ENCODE results near the gene SPEM1.

Gene SPEM1

GRCh38 chr17:7440113-7440833 is 20.1 kb downstream of the SPEM1 start:
- FAIRE-seq = no peak
- peak; percentile 40 for DNase-seq (ENCODE audit: low spot score)

- FAIRE-seq = no peak
- DNase-seq (ENCODE audit: low spot score) = peak; percentile 58
Measured at GRCh38 chr17:7440834-7441195, 20.7 kb downstream of the SPEM1 start.

GRCh38 chr17:7441266-7441665 is 21.1 kb downstream of the SPEM1 start:
- DNase-seq (ENCODE audit: low spot score) = no peak
- no peak for FAIRE-seq

- DNase-seq (ENCODE audit: low spot score) (no peak), FAIRE-seq (no peak)
Measured at GRCh38 chr17:7442142-7442541, 22.0 kb downstream of the SPEM1 start.

- DNase-seq (ENCODE audit: low spot score) (no peak), FAIRE-seq (no peak)
Measured at GRCh38 chr17:7443499-7444485, 23.7 kb downstream of the SPEM1 start.

GRCh38 chr17:7444682-7445618 is 24.8 kb downstream of the SPEM1 start, which contains the start of gene CHRNB1:
Gene CHRNB1 (plus strand): TSS chr17:7445061. CDS start chr17:7445128, 67 bp downstream.
- no peak for FAIRE-seq
- peak; percentile 47 for DNase-seq (ENCODE audit: low spot score)

GRCh38 chr17:7445619-7445968 is 25.5 kb downstream of the SPEM1 start:
- DNase-seq (ENCODE audit: low spot score) = no peak
- FAIRE-seq = peak; percentile 13

- FAIRE-seq = no peak
- no peak for DNase-seq (ENCODE audit: low spot score)
Measured at GRCh38 chr17:7448461-7448860, 28.3 kb downstream of the SPEM1 start.

- no peak for FAIRE-seq
Measured at GRCh38 chr17:7459961-7460545, 39.9 kb downstream of the SPEM1 start.

GRCh38 chr17:7460850-7461660 is 40.9 kb downstream of the SPEM1 start:
- no peak for DNase-seq (ENCODE audit: low spot score)
- FAIRE-seq = no peak

More at GRCh38 chr17:7459961-7460545, 39.9 kb downstream of the SPEM1 start:
- DNase-seq (ENCODE audit: low spot score) = no peak

- FAIRE-seq = no peak
- no peak for DNase-seq (ENCODE audit: low spot score)
Measured at GRCh38 chr17:7462474-7463371, 42.6 kb downstream of the SPEM1 start.

GRCh38 chr17:7463372-7463846 is 43.3 kb downstream of the SPEM1 start:
- DNase-seq (ENCODE audit: low spot score) = no peak
- FAIRE-seq = no peak

- FAIRE-seq (no peak), DNase-seq (ENCODE audit: low spot score) (no peak)
Measured at GRCh38 chr17:7464081-7464480, 44.0 kb downstream of the SPEM1 start.

GRCh38 chr17:7465597-7466275 is 45.6 kb downstream of the SPEM1 start:
- FAIRE-seq (no peak), DNase-seq (ENCODE audit: low spot score) (no peak)

GRCh38 chr17:7466318-7466638 is 46.2 kb downstream of the SPEM1 start:
- FAIRE-seq (no peak), DNase-seq (ENCODE audit: low spot score) (no peak)

- FAIRE-seq = no peak
- DNase-seq (ENCODE audit: low spot score) = no peak
Measured at GRCh38 chr17:7466639-7467341, 46.7 kb downstream of the SPEM1 start.

- DNase-seq (ENCODE audit: low spot score) (no peak), FAIRE-seq (no peak)
Measured at GRCh38 chr17:7467498-7467897, 47.4 kb downstream of the SPEM1 start.

GRCh38 chr17:7468290-7468689 is 48.2 kb downstream of the SPEM1 start:
- DNase-seq (ENCODE audit: low spot score) (no peak), FAIRE-seq (no peak)

All from urothelium cell line (cell line).